ENCODE results near the gene GMNN. TPM values are rescaled to one million over a fixed set of nuclear protein-coding genes. Genes with fewer than 3 reads are reported as not detected.
"Not testable (repeated sequence)": the region's sequence is repeated elsewhere in the genome, so short reads cannot be mapped to it uniquely, and the experiment has no call there.

GMNN gene
- polyA plus RNA-seq, 4 donors, result 20.8 to 48.3 (median 33.8) TPM

- Histone ChIP-seq H3K4me1 (ENCODE audit: control insufficient read depth in 3 of 3, insufficient read depth in 2 of 3, low read depth in 1 of 3, low read length in 2 of 3) (no peaks in the 10 kb centered on the region), H3K27ac (ENCODE audit: low read depth in 1 of 3, low read length in 2 of 3) (no peak overlapping the region), H3K36me3 (ENCODE audit: control insufficient read depth in 3 of 3, insufficient read depth in 2 of 3, low read depth in 1 of 3, low read length in 3 of 3) (no peaks in the 10 kb centered on the region), H3K9me3 (ENCODE audit: control insufficient read depth in 2 of 2, insufficient read depth in 1 of 2, low read depth in 1 of 2, low read length in 1 of 2) (no peaks in the 10 kb centered on the region), H3K4me3 (ENCODE audit: low read depth in 1 of 3, low read length in 3 of 3) (no peak overlapping the region), H3K27me3 (ENCODE audit: control insufficient read depth in 3 of 3, insufficient read depth in 3 of 3, low read length in 3 of 3) (no peaks in the 10 kb centered on the region)
- FAIRE-seq (no peak), DNase-seq (no peak)
- WGBS, 3 donors, result 90 to 97% (median 91%) methylated on average over 5 of the region's 5 CpGs
Measured at GRCh38 chr6:24742216-24742738, 32.5 kb upstream of the GMNN start.

GRCh38 chr6:24743265-24743943 is 31.3 kb upstream of the GMNN start:
- DNase-seq (peak in 1 of 2 donors; percentile 84), FAIRE-seq (no peak)
- no peaks in the 10 kb centered on the region for H3K36me3 ChIP-seq (ENCODE audit: control insufficient read depth in 3 of 3, insufficient read depth in 2 of 3, low read depth in 1 of 3, low read length in 3 of 3)
- H3K27ac ChIP-seq (ENCODE audit: low read depth in 1 of 3, low read length in 2 of 3), result peak overlapping the region; percentile 0 to 73 (median 52)
- no peaks in the 10 kb centered on the region for H3K27me3 ChIP-seq (ENCODE audit: control insufficient read depth in 3 of 3, insufficient read depth in 3 of 3, low read length in 3 of 3)
- WGBS, 3 donors, result 42 to 51% (median 49%) methylated on average over 2 of the region's 2 CpGs
- no peaks in the 10 kb centered on the region for H3K4me1 ChIP-seq (ENCODE audit: control insufficient read depth in 3 of 3, insufficient read depth in 2 of 3, low read depth in 1 of 3, low read length in 2 of 3)
- no peaks in the 10 kb centered on the region for H3K9me3 ChIP-seq (ENCODE audit: control insufficient read depth in 2 of 2, insufficient read depth in 1 of 2, low read depth in 1 of 2, low read length in 1 of 2)
- no peak overlapping the region for H3K4me3 ChIP-seq (ENCODE audit: low read depth in 1 of 3, low read length in 3 of 3)

GRCh38 chr6:24743944-24744335 is 30.8 kb upstream of the GMNN start:
- Histone ChIP-seq H3K36me3 (ENCODE audit: control insufficient read depth in 3 of 3, insufficient read depth in 2 of 3, low read depth in 1 of 3, low read length in 3 of 3) (no peaks in the 10 kb centered on the region), H3K27me3 (ENCODE audit: control insufficient read depth in 3 of 3, insufficient read depth in 3 of 3, low read length in 3 of 3) (no peaks in the 10 kb centered on the region), H3K9me3 (ENCODE audit: control insufficient read depth in 2 of 2, insufficient read depth in 1 of 2, low read depth in 1 of 2, low read length in 1 of 2) (no peaks in the 10 kb centered on the region), H3K4me1 (ENCODE audit: control insufficient read depth in 3 of 3, insufficient read depth in 2 of 3, low read depth in 1 of 3, low read length in 2 of 3) (no peaks in the 10 kb centered on the region), H3K27ac (ENCODE audit: low read depth in 1 of 3, low read length in 2 of 3) (no peak overlapping the region), H3K4me3 (ENCODE audit: low read depth in 1 of 3, low read length in 3 of 3) (no peak overlapping the region)
- FAIRE-seq, result no peak
- WGBS, 3 donors, result 66 to 91% (median 82%) methylated on average over 3 of the region's 3 CpGs
- no peak for DNase-seq

GRCh38 chr6:24744911-24745310 is 29.8 kb upstream of the GMNN start:
- Histone ChIP-seq H3K36me3 (ENCODE audit: control insufficient read depth in 3 of 3, insufficient read depth in 2 of 3, low read depth in 1 of 3, low read length in 3 of 3) (no peaks in the 10 kb centered on the region), H3K4me3 (ENCODE audit: low read depth in 1 of 3, low read length in 3 of 3) (no peak overlapping the region), H3K4me1 (ENCODE audit: control insufficient read depth in 3 of 3, insufficient read depth in 2 of 3, low read depth in 1 of 3, low read length in 2 of 3) (no peaks in the 10 kb centered on the region), H3K9me3 (ENCODE audit: control insufficient read depth in 2 of 2, insufficient read depth in 1 of 2, low read depth in 1 of 2, low read length in 1 of 2) (no peaks in the 10 kb centered on the region), H3K27me3 (ENCODE audit: control insufficient read depth in 3 of 3, insufficient read depth in 3 of 3, low read length in 3 of 3) (no peaks in the 10 kb centered on the region), H3K27ac (ENCODE audit: low read depth in 1 of 3, low read length in 2 of 3) (peak overlapping the region in 1 of 3 donors; percentile 12)
- DNase-seq, result no peak
- FAIRE-seq, result no peak
- 71 to 88% (median 88%) methylated on average over 5 of the region's 5 CpGs for WGBS, 3 donors

GRCh38 chr6:24749297-24749696 is 25.4 kb upstream of the GMNN start:
- Histone ChIP-seq H3K36me3 (ENCODE audit: control insufficient read depth in 3 of 3, insufficient read depth in 2 of 3, low read depth in 1 of 3, low read length in 3 of 3) (no peaks in the 10 kb centered on the region), H3K27ac (ENCODE audit: low read depth in 1 of 3, low read length in 2 of 3) (no peak overlapping the region), H3K4me3 (ENCODE audit: low read depth in 1 of 3, low read length in 3 of 3) (no peak overlapping the region), H3K9me3 (ENCODE audit: control insufficient read depth in 2 of 2, insufficient read depth in 1 of 2, low read depth in 1 of 2, low read length in 1 of 2) (peaks cover 0 to 4% of the 10 kb centered on the region in 2 donors), H3K4me1 (ENCODE audit: control insufficient read depth in 3 of 3, insufficient read depth in 2 of 3, low read depth in 1 of 3, low read length in 2 of 3) (peaks cover 0 to 10% (median 0%) of the 10 kb centered on the region in 3 donors), H3K27me3 (ENCODE audit: control insufficient read depth in 3 of 3, insufficient read depth in 3 of 3, low read length in 3 of 3) (no peaks in the 10 kb centered on the region)
- 71 to 82% (median 72%) methylated on average over 3 of the region's 3 CpGs for WGBS, 3 donors
- DNase-seq, result no peak
- FAIRE-seq, result no peak

- FAIRE-seq; H3K4me3 ChIP-seq (ENCODE audit: low read depth in 1 of 3, low read length in 3 of 3); H3K27me3 ChIP-seq (ENCODE audit: control insufficient read depth in 3 of 3, insufficient read depth in 3 of 3, low read length in 3 of 3); H3K27ac ChIP-seq (ENCODE audit: low read depth in 1 of 3, low read length in 2 of 3); DNase-seq; H3K36me3 ChIP-seq (ENCODE audit: control insufficient read depth in 3 of 3, insufficient read depth in 2 of 3, low read depth in 1 of 3, low read length in 3 of 3); H3K4me1 ChIP-seq (ENCODE audit: control insufficient read depth in 3 of 3, insufficient read depth in 2 of 3, low read depth in 1 of 3, low read length in 2 of 3); H3K9me3 ChIP-seq (ENCODE audit: control insufficient read depth in 2 of 2, insufficient read depth in 1 of 2, low read depth in 1 of 2, low read length in 1 of 2): not testable (repeated sequence)
- 71 to 89% (median 87%) methylated on average over 3 of the region's 3 CpGs for WGBS, 3 donors
Measured at GRCh38 chr6:24750878-24751277, 23.9 kb upstream of the GMNN start.

GRCh38 chr6:24752503-24752902 is 22.2 kb upstream of the GMNN start:
- WGBS, 3 donors, result 54 to 58% (median 57%) methylated on average over 2 of the region's 2 CpGs
- FAIRE-seq (no peak), DNase-seq (no peak)
- H3K4me1 ChIP-seq (ENCODE audit: control insufficient read depth in 3 of 3, insufficient read depth in 2 of 3, low read depth in 1 of 3, low read length in 2 of 3), result peaks cover 0 to 10% (median 0%) of the 10 kb centered on the region in 3 donors
- H3K27ac ChIP-seq (ENCODE audit: low read depth in 1 of 3, low read length in 2 of 3), result peak overlapping the region in 1 of 3 donors; percentile 35
- H3K9me3 ChIP-seq (ENCODE audit: control insufficient read depth in 2 of 2, insufficient read depth in 1 of 2, low read depth in 1 of 2, low read length in 1 of 2), result peaks cover 0 to 9% of the 10 kb centered on the region in 2 donors
- H3K27me3 ChIP-seq (ENCODE audit: control insufficient read depth in 3 of 3, insufficient read depth in 3 of 3, low read length in 3 of 3), result no peaks in the 10 kb centered on the region
- H3K4me3 ChIP-seq (ENCODE audit: low read depth in 1 of 3, low read length in 3 of 3), result no peak overlapping the region
- no peaks in the 10 kb centered on the region for H3K36me3 ChIP-seq (ENCODE audit: control insufficient read depth in 3 of 3, insufficient read depth in 2 of 3, low read depth in 1 of 3, low read length in 3 of 3)

- peaks cover 0 to 10% (median 0%) of the 10 kb centered on the region in 3 donors for H3K4me1 ChIP-seq (ENCODE audit: control insufficient read depth in 3 of 3, insufficient read depth in 2 of 3, low read depth in 1 of 3, low read length in 2 of 3)
- WGBS, 3 donors, result 71 to 95% (median 84%) methylated on average over 1 of the region's 1 CpG
- H3K4me3 ChIP-seq (ENCODE audit: low read depth in 1 of 3, low read length in 3 of 3), result no peak overlapping the region
- no peaks in the 10 kb centered on the region for H3K36me3 ChIP-seq (ENCODE audit: control insufficient read depth in 3 of 3, insufficient read depth in 2 of 3, low read depth in 1 of 3, low read length in 3 of 3)
- H3K27ac ChIP-seq (ENCODE audit: low read depth in 1 of 3, low read length in 2 of 3), result peak overlapping the region in 1 of 3 donors; percentile 35
- FAIRE-seq (no peak), DNase-seq (peak in 1 of 2 donors; percentile 32)
- H3K9me3 ChIP-seq (ENCODE audit: control insufficient read depth in 2 of 2, insufficient read depth in 1 of 2, low read depth in 1 of 2, low read length in 1 of 2), result peaks cover 0 to 9% of the 10 kb centered on the region in 2 donors
- no peaks in the 10 kb centered on the region for H3K27me3 ChIP-seq (ENCODE audit: control insufficient read depth in 3 of 3, insufficient read depth in 3 of 3, low read length in 3 of 3)
Measured at GRCh38 chr6:24752917-24753492, 21.7 kb upstream of the GMNN start.
